ENCODE measurements around the gene GP2.

- TF ChIP-seq CTCF (IDR thresholded peaks at IDR 0.05; ENCODE audit: borderline replicate concordance, extremely low read depth, low read length, poor library complexity, severe bottlenecking) (no peak), EZH2 (IDR thresholded peaks at IDR 0.05; ENCODE audit: borderline replicate concordance, low read depth, low read length, severe bottlenecking) (no peak)
Measured at GRCh38 chr16:20333120-20333519, 5.8 kb upstream of the GP2 start.

All from DND-41 (cell line).